ENCODE measurements around the gene MICA. TPM values are rescaled to one million over a fixed set of nuclear protein-coding genes. Genes with fewer than 3 reads are reported as not detected.

MICA gene
- total RNA-seq, 1 donor from 2014 or later, result 48.8 TPM

DNA sequence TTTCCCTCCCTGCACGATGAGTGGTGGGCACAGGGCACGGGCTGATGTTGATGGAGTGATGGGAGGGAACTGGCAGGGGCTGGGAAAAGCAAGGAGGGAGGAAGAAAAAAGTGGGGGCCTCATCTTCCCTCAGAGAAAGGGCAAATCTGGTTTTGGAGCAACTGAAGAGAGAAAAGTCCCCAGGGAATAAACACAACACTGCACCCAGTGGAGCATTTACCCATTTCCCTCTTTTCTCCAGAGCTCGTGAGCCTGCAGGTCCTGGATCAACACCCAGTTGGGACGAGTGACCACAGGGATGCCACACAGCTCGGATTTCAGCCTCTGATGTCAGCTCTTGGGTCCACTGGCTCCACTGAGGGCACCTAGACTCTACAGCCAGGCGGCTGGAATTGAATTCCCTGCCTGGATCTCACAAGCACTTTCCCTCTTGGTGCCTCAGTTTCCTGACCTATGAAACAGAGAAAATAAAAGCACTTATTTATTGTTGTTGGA lies 11.4 kb downstream of the MICA start:
- no peak for DNase-seq (ENCODE audit: low read depth)
- no peak overlapping the region for H3K4me3 ChIP-seq (ENCODE audit: low read depth, low read length)
- TF ChIP-seq, protein P1, sequence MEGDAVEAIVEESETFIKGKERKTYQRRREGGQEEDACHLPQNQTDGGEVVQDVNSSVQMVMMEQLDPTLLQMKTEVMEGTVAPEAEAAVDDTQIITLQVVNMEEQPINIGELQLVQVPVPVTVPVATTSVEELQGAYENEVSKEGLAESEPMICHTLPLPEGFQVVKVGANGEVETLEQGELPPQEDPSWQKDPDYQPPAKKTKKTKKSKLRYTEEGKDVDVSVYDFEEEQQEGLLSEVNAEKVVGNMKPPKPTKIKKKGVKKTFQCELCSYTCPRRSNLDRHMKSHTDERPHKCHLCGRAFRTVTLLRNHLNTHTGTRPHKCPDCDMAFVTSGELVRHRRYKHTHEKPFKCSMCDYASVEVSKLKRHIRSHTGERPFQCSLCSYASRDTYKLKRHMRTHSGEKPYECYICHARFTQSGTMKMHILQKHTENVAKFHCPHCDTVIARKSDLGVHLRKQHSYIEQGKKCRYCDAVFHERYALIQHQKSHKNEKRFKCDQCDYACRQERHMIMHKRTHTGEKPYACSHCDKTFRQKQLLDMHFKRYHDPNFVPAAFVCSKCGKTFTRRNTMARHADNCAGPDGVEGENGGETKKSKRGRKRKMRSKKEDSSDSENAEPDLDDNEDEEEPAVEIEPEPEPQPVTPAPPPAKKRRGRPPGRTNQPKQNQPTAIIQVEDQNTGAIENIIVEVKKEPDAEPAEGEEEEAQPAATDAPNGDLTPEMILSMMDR (IDR thresholded peaks at IDR 0.05; ENCODE audit: insufficient read depth, low read length, poor library complexity, severe bottlenecking), result no peak
- H3K27me3 ChIP-seq (ENCODE audit: control insufficient read depth, insufficient read depth, low read length), result no peaks in the 10 kb centered on the region
- peaks cover 1% of the 10 kb centered on the region for H3K36me3 ChIP-seq (ENCODE audit: control insufficient read depth, insufficient read depth, low read length)

DNA sequence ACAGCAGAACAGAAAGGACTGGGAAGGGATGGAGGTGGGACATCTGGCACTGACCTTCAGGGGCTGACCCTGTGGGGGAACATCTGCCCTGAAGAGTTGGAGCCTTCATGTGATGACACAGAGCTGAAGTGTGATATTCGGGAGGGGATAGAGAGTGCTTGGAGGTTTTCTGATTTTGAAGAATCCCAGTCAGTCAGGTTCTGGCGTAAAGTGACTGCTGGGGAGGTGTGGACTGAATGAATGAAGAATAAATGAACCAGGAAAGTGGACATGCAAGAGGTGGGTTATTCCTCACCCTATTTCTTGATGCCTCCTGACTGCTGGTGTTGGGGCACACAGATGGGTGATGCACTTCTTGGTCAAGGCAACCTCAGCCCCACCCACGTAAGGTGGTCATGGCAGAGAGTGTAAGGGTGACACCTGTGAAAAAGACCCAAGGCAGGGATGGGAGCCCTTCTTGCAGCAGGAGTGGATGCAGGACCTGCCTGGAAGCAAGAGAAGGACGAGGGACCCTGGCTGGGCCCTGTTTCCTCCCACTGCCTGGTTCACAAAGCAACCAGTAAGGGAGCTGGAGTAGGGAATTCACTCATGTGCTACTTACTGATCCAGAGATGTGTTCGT lies 13.1 kb downstream of the MICA start:
- Histone ChIP-seq H3K27me3 (ENCODE audit: control insufficient read depth, insufficient read depth, low read length) (no peaks in the 10 kb centered on the region), H3K4me3 (ENCODE audit: low read depth, low read length) (no peak overlapping the region), H3K36me3 (ENCODE audit: control insufficient read depth, insufficient read depth, low read length) (peaks cover 1% of the 10 kb centered on the region)
- TF ChIP-seq, protein P1 (IDR thresholded peaks at IDR 0.05; ENCODE audit: insufficient read depth, low read length, poor library complexity, severe bottlenecking), result no peak
- DNase-seq (ENCODE audit: low read depth), result no peak

DNA sequence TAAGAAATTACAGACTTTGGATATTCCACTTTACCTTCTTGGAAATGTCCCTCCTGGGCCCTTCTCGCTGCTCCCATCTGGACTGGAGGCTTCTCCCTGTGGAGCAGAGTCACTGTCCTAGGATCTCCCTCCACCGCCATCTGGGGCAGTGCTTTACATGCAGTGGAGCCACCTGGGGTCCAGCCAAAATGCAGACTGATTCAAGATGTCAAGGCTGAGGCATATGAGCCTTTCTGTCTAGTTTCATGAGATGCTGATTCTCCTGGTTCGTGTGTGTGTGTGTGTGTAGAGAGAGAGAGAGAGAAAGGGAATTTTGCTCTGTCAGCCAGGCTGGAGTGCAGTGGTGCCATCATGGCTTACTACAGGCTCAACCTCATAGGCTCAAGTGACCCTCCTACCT lies 14.9 kb downstream of the MICA start:
- DNase-seq (ENCODE audit: low read depth), result no peak
- H3K36me3 ChIP-seq (ENCODE audit: control insufficient read depth, insufficient read depth, low read length), result no peaks in the 10 kb centered on the region
- TF ChIP-seq, protein P1 (IDR thresholded peaks at IDR 0.05; ENCODE audit: insufficient read depth, low read length, poor library complexity, severe bottlenecking), result no peak
- no peak overlapping the region for H3K4me3 ChIP-seq (ENCODE audit: low read depth, low read length)
- no peaks in the 10 kb centered on the region for H3K27me3 ChIP-seq (ENCODE audit: control insufficient read depth, insufficient read depth, low read length)

DNA sequence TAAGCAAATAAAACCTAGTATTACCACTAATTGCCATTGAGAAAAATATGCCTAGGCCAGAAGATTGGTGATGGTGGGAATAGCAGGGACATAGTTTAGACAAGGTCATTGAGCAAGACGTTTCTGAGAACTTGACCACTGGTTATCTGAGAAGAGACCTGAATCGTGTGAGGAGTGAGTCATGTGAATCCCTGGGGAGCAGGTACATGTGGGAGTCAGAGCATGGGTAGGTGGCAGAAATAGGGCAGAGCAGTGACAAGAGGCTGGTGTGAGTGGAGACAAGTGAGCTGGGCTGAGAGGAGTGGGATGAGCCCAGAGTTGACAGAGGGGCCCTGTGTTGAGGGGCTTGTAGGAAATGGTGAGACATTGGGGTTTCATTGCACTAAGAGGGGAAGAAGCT lies 16.4 kb downstream of the MICA start:
- TF ChIP-seq, protein P1 (IDR thresholded peaks at IDR 0.05; ENCODE audit: insufficient read depth, low read length, poor library complexity, severe bottlenecking), result no peak
- Histone ChIP-seq H3K27me3 (ENCODE audit: control insufficient read depth, insufficient read depth, low read length) (no peaks in the 10 kb centered on the region), H3K4me3 (ENCODE audit: low read depth, low read length) (no peak overlapping the region), H3K36me3 (ENCODE audit: control insufficient read depth, insufficient read depth, low read length) (no peaks in the 10 kb centered on the region)
- no peak for DNase-seq (ENCODE audit: low read depth)

DNA sequence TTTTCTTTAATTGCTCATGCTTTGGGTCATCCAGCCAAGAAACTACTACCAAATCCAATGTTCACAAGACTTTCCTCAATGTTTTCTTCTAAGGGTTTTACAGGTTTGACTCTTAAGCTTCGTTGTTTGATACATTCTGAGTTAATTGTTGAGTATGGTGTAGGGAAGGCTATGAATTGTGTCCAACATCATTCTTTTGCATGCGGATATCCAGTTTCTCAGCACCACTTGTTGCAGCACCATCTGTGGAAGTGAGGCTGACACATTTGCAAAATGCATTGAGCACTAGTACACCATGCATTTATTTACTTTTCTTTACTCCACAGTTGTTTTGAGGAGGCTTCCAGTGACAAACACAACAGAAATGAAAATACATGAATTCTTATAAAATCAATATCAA lies 17.2 kb downstream of the MICA start:
- TF ChIP-seq, protein P1 (IDR thresholded peaks at IDR 0.05; ENCODE audit: insufficient read depth, low read length, poor library complexity, severe bottlenecking), result no peak
- Histone ChIP-seq H3K27me3 (ENCODE audit: control insufficient read depth, insufficient read depth, low read length) (no peaks in the 10 kb centered on the region), H3K36me3 (ENCODE audit: control insufficient read depth, insufficient read depth, low read length) (no peaks in the 10 kb centered on the region), H3K4me3 (ENCODE audit: low read depth, low read length) (no peak overlapping the region)
- no peak for DNase-seq (ENCODE audit: low read depth)

DNA sequence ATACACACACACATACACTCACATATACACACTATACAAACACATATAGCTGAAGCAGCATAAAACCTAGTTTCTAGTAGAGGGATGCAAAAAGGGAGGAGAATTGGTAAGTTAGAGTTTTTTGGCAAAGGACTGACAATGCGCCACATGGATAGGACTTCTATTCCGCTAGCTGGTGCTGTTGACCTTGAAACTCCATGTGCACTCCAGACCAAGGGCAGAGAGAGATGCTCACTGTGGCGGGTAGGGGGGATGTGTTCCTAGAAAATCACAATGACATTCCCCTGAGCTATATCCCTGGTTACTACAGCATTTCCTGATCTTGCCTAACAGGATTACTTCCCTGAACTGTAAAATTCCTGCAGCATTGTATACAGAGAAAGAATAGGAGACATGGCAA lies 19.2 kb downstream of the MICA start:
- no peak overlapping the region for H3K4me3 ChIP-seq (ENCODE audit: low read depth, low read length)
- no peaks in the 10 kb centered on the region for H3K36me3 ChIP-seq (ENCODE audit: control insufficient read depth, insufficient read depth, low read length)
- H3K27me3 ChIP-seq (ENCODE audit: control insufficient read depth, insufficient read depth, low read length), result no peaks in the 10 kb centered on the region
- TF ChIP-seq, protein P1 (IDR thresholded peaks at IDR 0.05; ENCODE audit: insufficient read depth, low read length, poor library complexity, severe bottlenecking), result no peak
- DNase-seq (ENCODE audit: low read depth), result no peak

Measured in kidney epithelial cell (primary cell).